Mesendoderm (in vitro differentiated cells): ENCODE measurements around the gene KCNAB2.

Experiments
- DNase-seq: peaks from one replicate; pipeline ENCODE4 v3.0.0; 2013
- H2AK5ac ChIP-seq: 2 replicates; pipeline ENCODE4 v1.6.1; 2013; ENCODE audit warnings: low read length, inconsistent platforms
- H2BK120ac ChIP-seq: 2 replicates; pipeline ENCODE4 v1.6.1; 2013; ENCODE audit warnings: low read depth, mild to moderate bottlenecking, low read length, moderate library complexity, mixed read lengths
- H2BK15ac ChIP-seq: replicated peaks from 2 replicates; pipeline ENCODE4 v1.6.1; 2013; ENCODE audit warnings: low read depth, mild to moderate bottlenecking, moderate library complexity
- H2BK5ac ChIP-seq: 2 replicates; pipeline ENCODE4 v1.6.1; 2013; ENCODE audit warnings: low read length, inconsistent platforms
- H3K18ac ChIP-seq: 2 replicates; pipeline ENCODE4 v1.6.1; 2013; ENCODE audit warnings: mild to moderate bottlenecking, low read length, mixed read lengths
- H3K23ac ChIP-seq: one replicate; pipeline ENCODE4 v1.6.1; 2013; ENCODE audit warnings: low read length
- H3K27ac ChIP-seq: 2 replicates; pipeline ENCODE4 v1.5.1; 2013; ENCODE audit warnings: low read depth, mild to moderate bottlenecking, inconsistent platforms, low read length, moderate library complexity
- H3K27me3 ChIP-seq: 2 replicates; pipeline ENCODE4 v1.6.1; 2013; ENCODE audit warnings: low read length, control low read depth, mild to moderate bottlenecking, inconsistent platforms; ENCODE audit not compliant: insufficient read depth, poor library complexity
- H3K36me3 ChIP-seq: 2 replicates; pipeline ENCODE4 v1.6.1; 2013; ENCODE audit warnings: low read length, inconsistent platforms; ENCODE audit not compliant: control insufficient read depth, insufficient read depth
- H3K4ac ChIP-seq: one replicate; pipeline ENCODE4 v1.6.1; 2013; ENCODE audit warnings: low read depth, mild to moderate bottlenecking, low read length, moderate library complexity
- H3K4me1 ChIP-seq: 2 replicates; pipeline ENCODE4 v1.6.1; 2013; ENCODE audit warnings: low read depth, low read length, inconsistent platforms; ENCODE audit not compliant: control insufficient read depth
- H3K4me2 ChIP-seq: 2 replicates; pipeline ENCODE4 v1.6.1; 2013; ENCODE audit warnings: low read length
- H3K4me3 ChIP-seq: 2 replicates; pipeline ENCODE4 v1.5.1; 2013; ENCODE audit warnings: mild to moderate bottlenecking, low read length
- H3K56ac ChIP-seq: one replicate; pipeline ENCODE4 v1.6.1; 2013; ENCODE audit warnings: low read length
- H3K79me1 ChIP-seq: 2 replicates; pipeline ENCODE4 v1.6.1; 2013; ENCODE audit warnings: low read length, inconsistent platforms
- H3K79me2 ChIP-seq: 2 replicates; pipeline ENCODE4 v1.6.1; 2013; ENCODE audit warnings: mild to moderate bottlenecking, low read length; ENCODE audit not compliant: control insufficient read depth, insufficient read depth
- H3K9ac ChIP-seq: 2 replicates; pipeline ENCODE4 v1.6.1; 2013; ENCODE audit warnings: low read length, inconsistent platforms
- H4K5ac ChIP-seq: one replicate; pipeline ENCODE4 v1.6.1; 2013; ENCODE audit warnings: low read length
- H4K8ac ChIP-seq: one replicate; pipeline ENCODE4 v1.6.1; 2013; ENCODE audit warnings: low read depth, mild to moderate bottlenecking, control low read depth, low read length, moderate library complexity
- WGBS: extraction: QIAGEN DNeasy Blood & Tissue Kit; methylation state at CpG from one replicate; pipeline ENCODE4 v1.1.7; 2013; ENCODE audit warnings: low lambda C conversion rate, missing lambda C conversion rate; ENCODE audit not compliant: insufficient coverage; ENCODE audit errors: extremely low coverage; 5-methylcytosine and 5-hydroxymethylcytosine counted together

The KCNAB2 gene

DNA sequence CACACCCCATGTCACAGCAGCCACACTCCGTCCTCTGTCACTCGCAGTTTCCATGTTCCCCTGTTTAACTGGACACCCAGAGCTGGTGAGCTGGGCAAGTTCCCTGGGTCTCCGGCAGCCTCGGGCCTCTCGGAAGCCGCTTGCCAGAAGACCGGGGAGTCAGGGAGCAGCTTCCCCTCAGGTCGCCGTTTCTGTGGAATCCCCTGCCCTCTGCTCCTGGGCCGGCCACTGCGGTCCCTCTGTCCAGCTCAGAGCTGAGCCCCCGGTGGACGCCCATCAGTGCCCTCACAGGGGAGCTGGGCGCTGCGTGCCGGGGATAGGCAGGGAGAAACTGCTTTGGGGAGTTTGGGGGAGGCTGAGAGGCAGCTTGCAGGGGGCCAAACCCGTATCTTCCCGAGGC, 37.7 kb downstream of the KCNAB2 start:
- no peaks in the 10 kb centered on the region for H3K27me3 ChIP-seq
- H3K23ac ChIP-seq, result no peak overlapping the region
- no peak overlapping the region for H4K5ac ChIP-seq
- H3K79me2 ChIP-seq, result no peaks in the 10 kb centered on the region
- H3K27ac ChIP-seq, result no peak overlapping the region
- H3K4ac ChIP-seq, result no peak overlapping the region
- H2BK120ac ChIP-seq, result no peak overlapping the region
- H3K4me2 ChIP-seq, result no peak overlapping the region
- H2BK5ac ChIP-seq, result no peak overlapping the region
- no peak overlapping the region for H3K18ac ChIP-seq
- no peaks in the 10 kb centered on the region for H3K79me1 ChIP-seq
- no peak overlapping the region for H2AK5ac ChIP-seq
- H3K36me3 ChIP-seq, result no peaks in the 10 kb centered on the region
- no peak overlapping the region for H3K4me3 ChIP-seq
- no peak overlapping the region for H3K56ac ChIP-seq
- no CpG with 5 or more reads among the region's 18 CpGs for WGBS
- H3K4me1 ChIP-seq, result no peaks in the 10 kb centered on the region
- no peak overlapping the region for H3K9ac ChIP-seq
- no peak overlapping the region for H4K8ac ChIP-seq
- no peak for DNase-seq
- no peak overlapping the region for H2BK15ac ChIP-seq

DNA sequence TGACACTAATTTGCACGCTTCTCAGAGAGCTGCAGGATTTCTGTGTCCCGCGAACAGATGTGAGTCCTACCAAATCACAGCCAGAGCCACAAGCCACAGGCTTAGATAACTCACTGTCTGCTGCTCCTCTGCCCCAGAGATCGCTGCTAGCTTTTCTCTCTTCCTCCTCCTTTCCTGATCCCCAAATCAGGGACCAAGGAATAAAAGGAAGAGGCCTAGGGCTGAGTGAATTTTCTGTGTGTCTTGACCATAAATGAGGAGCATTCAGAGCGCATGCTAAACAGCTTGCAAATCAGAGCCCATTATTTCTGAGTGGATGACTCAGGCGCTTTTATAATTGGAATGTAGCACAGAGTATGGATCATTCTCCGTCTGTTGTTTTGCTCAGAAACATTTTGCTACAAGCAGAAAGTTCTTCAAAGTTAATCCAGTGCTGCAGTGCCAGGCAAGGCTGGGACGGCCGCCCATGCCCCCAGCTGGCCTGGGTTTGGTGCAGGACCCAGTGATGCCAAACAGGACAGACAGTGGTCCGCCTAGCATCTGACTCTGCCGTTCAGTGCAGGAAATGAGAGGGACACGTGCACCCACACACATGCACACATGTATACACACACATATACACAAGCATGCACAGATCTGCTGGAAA, 38.2 kb downstream of the KCNAB2 start:
- H3K18ac ChIP-seq, result no peak overlapping the region
- H4K5ac ChIP-seq, result no peak overlapping the region
- no peak overlapping the region for H3K23ac ChIP-seq
- no peak overlapping the region for H3K4ac ChIP-seq
- no peaks in the 10 kb centered on the region for H3K79me2 ChIP-seq
- no peak overlapping the region for H3K9ac ChIP-seq
- no peak overlapping the region for H2AK5ac ChIP-seq
- H2BK120ac ChIP-seq, result no peak overlapping the region
- WGBS, result no CpG with 5 or more reads among the region's 12 CpGs
- H2BK5ac ChIP-seq, result no peak overlapping the region
- H3K36me3 ChIP-seq, result no peaks in the 10 kb centered on the region
- DNase-seq, result no peak
- no peak overlapping the region for H4K8ac ChIP-seq
- no peaks in the 10 kb centered on the region for H3K79me1 ChIP-seq
- no peak overlapping the region for H3K4me2 ChIP-seq
- H3K4me3 ChIP-seq, result no peak overlapping the region
- H3K27ac ChIP-seq, result no peak overlapping the region
- no peaks in the 10 kb centered on the region for H3K27me3 ChIP-seq
- H3K4me1 ChIP-seq, result no peaks in the 10 kb centered on the region
- peak overlapping the region; percentile 7 for H3K56ac ChIP-seq
- no peak overlapping the region for H2BK15ac ChIP-seq

GRCh38 chr1:6084781-6085495, 39.2 kb downstream of the KCNAB2 start:
- no peak overlapping the region for H4K5ac ChIP-seq
- WGBS, result no CpG with 5 or more reads among the region's 18 CpGs

DNA sequence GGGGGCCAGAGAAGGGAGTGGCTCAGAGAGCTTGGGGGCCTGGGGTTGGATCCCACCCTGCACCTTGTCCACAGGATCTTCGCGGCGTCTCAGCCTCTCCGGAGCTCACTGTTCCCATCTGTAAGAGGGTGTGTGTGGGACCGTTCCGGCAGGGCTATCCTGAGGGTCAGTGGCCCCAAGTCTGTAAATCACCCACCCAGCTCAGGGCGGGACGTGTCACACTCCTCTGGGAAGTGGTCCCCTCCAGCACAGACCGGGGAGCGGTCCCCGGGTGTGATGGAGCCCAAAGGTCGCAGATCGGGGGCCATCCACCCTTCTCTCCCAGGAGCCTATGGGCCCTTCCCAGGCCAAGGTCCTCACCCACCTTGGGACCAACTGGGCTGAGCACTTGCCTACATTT, 40.0 kb downstream of the KCNAB2 start:
- Histone ChIP-seq H3K9ac (no peak overlapping the region), H3K36me3 (no peaks in the 10 kb centered on the region), H3K4me1 (no peaks in the 10 kb centered on the region)

More at GRCh38 chr1:6084781-6085495, 39.2 kb downstream of the KCNAB2 start:
- Histone ChIP-seq H3K79me1 (no peaks in the 10 kb centered on the region), H3K18ac (no peak overlapping the region), H3K4ac (no peak overlapping the region), H2BK120ac (no peak overlapping the region), H3K27ac (no peak overlapping the region), H4K8ac (no peak overlapping the region), H3K4me2 (no peak overlapping the region), H3K36me3 (no peaks in the 10 kb centered on the region), H3K27me3 (no peaks in the 10 kb centered on the region), H3K9ac (no peak overlapping the region), H3K79me2 (no peaks in the 10 kb centered on the region), H3K4me3 (no peak overlapping the region), H2BK15ac (no peak overlapping the region), H3K4me1 (no peaks in the 10 kb centered on the region), H2BK5ac (no peak overlapping the region), H2AK5ac (no peak overlapping the region), H3K56ac (no peak overlapping the region), H3K23ac (no peak overlapping the region)
- DNase-seq, result no peak

GRCh38 chr1:6086358-6086757, 40.7 kb downstream of the KCNAB2 start:
- WGBS, result no CpG with 5 or more reads among the region's 13 CpGs
- H3K4me1 ChIP-seq, result no peaks in the 10 kb centered on the region
- no peak overlapping the region for H3K9ac ChIP-seq

More for the DNA sequence above, 40.0 kb downstream of the KCNAB2 start:
- Histone ChIP-seq H2BK5ac (no peak overlapping the region), H2AK5ac (no peak overlapping the region), H3K4me3 (no peak overlapping the region), H3K56ac (no peak overlapping the region), H2BK120ac (no peak overlapping the region), H3K4me2 (no peak overlapping the region), H4K5ac (no peak overlapping the region), H3K27me3 (no peaks in the 10 kb centered on the region), H3K23ac (no peak overlapping the region), H3K79me2 (no peaks in the 10 kb centered on the region), H3K27ac (no peak overlapping the region), H3K4ac (no peak overlapping the region), H4K8ac (no peak overlapping the region), H2BK15ac (no peak overlapping the region), H3K18ac (no peak overlapping the region), H3K79me1 (no peaks in the 10 kb centered on the region)
- no peak for DNase-seq
- WGBS, result no CpG with 5 or more reads among the region's 13 CpGs

More at GRCh38 chr1:6086358-6086757, 40.7 kb downstream of the KCNAB2 start:
- H3K79me2 ChIP-seq, result no peaks in the 10 kb centered on the region
- no peak overlapping the region for H3K27ac ChIP-seq
- no peak overlapping the region for H4K5ac ChIP-seq
- H3K56ac ChIP-seq, result no peak overlapping the region
- no peak overlapping the region for H2AK5ac ChIP-seq
- no peak for DNase-seq
- H3K36me3 ChIP-seq, result no peaks in the 10 kb centered on the region
- no peaks in the 10 kb centered on the region for H3K27me3 ChIP-seq
- no peak overlapping the region for H2BK5ac ChIP-seq
- no peak overlapping the region for H3K18ac ChIP-seq
- no peak overlapping the region for H3K23ac ChIP-seq
- H3K79me1 ChIP-seq, result no peaks in the 10 kb centered on the region
- no peak overlapping the region for H3K4me3 ChIP-seq
- no peak overlapping the region for H3K4ac ChIP-seq
- H2BK120ac ChIP-seq, result no peak overlapping the region
- H4K8ac ChIP-seq, result no peak overlapping the region
- H3K4me2 ChIP-seq, result no peak overlapping the region
- no peak overlapping the region for H2BK15ac ChIP-seq
